ENCODE results near the gene TTC7B. TPM values are rescaled to one million over a fixed set of nuclear protein-coding genes. Genes with fewer than 3 reads are reported as not detected.
A peak's percentile ranks its signal among the peaks of the same experiment; 100 is the strongest.

The TTC7B gene
- total and polyA plus RNA-seq, 2 of the 13 experiments (the other 11 are each of a cell fraction or from before 2014, with no cell fraction given), result 1.3 to 3.2 TPM

DNA sequence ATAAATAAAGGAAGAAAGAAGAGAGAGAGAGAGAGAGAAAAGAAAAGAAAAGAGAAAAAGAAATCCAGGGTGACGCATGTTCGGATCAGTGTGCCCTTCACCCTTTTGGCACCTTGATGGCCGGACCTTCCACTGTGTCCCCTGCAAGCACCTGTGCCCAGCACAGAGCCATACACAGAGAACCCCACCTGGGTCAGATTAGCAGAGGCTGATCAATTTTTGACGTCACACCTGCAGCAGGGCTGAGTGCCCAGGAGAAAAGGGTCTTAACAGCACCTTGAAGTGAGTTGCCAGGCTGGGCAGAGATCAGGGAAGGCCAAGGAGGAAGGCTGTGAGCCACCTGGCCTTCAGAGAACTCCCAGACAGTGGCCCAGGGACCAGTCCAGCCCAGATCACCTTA lies 305.0 kb downstream of the TTC7B start (continued):
- TF ChIP-seq, protein P1, sequence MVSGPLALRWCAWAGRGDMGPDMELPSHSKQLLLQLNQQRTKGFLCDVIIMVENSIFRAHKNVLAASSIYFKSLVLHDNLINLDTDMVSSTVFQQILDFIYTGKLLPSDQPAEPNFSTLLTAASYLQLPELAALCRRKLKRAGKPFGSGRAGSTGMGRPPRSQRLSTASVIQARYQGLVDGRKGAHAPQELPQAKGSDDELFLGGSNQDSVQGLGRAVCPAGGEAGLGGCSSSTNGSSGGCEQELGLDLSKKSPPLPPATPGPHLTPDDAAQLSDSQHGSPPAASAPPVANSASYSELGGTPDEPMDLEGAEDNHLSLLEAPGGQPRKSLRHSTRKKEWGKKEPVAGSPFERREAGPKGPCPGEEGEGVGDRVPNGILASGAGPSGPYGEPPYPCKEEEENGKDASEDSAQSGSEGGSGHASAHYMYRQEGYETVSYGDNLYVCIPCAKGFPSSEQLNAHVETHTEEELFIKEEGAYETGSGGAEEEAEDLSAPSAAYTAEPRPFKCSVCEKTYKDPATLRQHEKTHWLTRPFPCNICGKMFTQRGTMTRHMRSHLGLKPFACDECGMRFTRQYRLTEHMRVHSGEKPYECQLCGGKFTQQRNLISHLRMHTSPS (CRISPR knock-in tag; IDR thresholded peaks at IDR 0.05; ENCODE audit: low read depth), result no peak
- no peak; the same call in 1 of the 2 replicates for TF ChIP-seq TAF1 (CRISPR knock-in tag; IDR thresholded peaks at IDR 0.05)

GRCh38 chr14:90510159-90510558 lies 306.1 kb downstream of the TTC7B start:
- CTCF ChIA-PET (ENCODE audit: low intra/inter-chr PET ratio, low total read pairs), result no interaction called here
- FAIRE-seq, result no peak
- Histone ChIP-seq H3K79me2 (ENCODE audit: insufficient read depth, low read length) (no peaks in the 10 kb centered on the region), H3K27me3 (ENCODE audit: control insufficient read depth in 1 of 2, insufficient read depth in 2 of 2, low read length in 2 of 2) (no peaks in the 10 kb centered on the region), H3K4me2 (ENCODE audit: low read depth, low read length) (no peak overlapping the region), H3K9ac (ENCODE audit: insufficient read depth, low read depth, low read length) (no peak overlapping the region), H2AFZ (ENCODE audit: low read length) (no peak overlapping the region), H4K20me1 (ENCODE audit: insufficient read depth, low read length) (no peaks in the 10 kb centered on the region), H3K36me3 (replicated peaks in 1 of 2; ENCODE audit: control insufficient read depth in 1 of 2, insufficient read depth in 2 of 2, low read length in 2 of 2) (no peaks in the 10 kb centered on the region), H3K9me3 (ENCODE audit: low read length) (no peaks in the 10 kb centered on the region), H3K4me1 (ENCODE audit: insufficient read depth, low read length) (peaks cover 70% of the 10 kb centered on the region), H3K27ac (ENCODE audit: extremely low read length, insufficient read depth, low read length) (no peak overlapping the region), H3K4me3 (replicated peaks in 1 of 3; ENCODE audit: insufficient read depth in 1 of 3, low read depth in 2 of 3, low read length in 3 of 3) (no peak overlapping the region)
- POLR2A ChIA-PET, result no interaction called here
- in situ Hi-C loops (cut with HindIII; ENCODE audit: extremely low pct_ligation_motif_present, low pct_unique_long_range_greater_than_20kb) (loop anchor here (10.0 kb wide), 1 partner anchor 205 kb away; no protein-coding TSS in a partner anchor), intact Hi-C loops (cut with micrococcal nuclease; ENCODE audit: unreplicated experiment) (no loop called here)
- WGBS (ENCODE audit: low lambda C conversion rate), result 68% methylated on average over 7 of the region's 9 CpGs
- BruUV-seq (replicated peaks), result no TSS peak
- ATAC-seq, result no peak
- no peak for DNase-seq (ENCODE audit: low spot score)
- TF ChIP-seq, protein P2, sequence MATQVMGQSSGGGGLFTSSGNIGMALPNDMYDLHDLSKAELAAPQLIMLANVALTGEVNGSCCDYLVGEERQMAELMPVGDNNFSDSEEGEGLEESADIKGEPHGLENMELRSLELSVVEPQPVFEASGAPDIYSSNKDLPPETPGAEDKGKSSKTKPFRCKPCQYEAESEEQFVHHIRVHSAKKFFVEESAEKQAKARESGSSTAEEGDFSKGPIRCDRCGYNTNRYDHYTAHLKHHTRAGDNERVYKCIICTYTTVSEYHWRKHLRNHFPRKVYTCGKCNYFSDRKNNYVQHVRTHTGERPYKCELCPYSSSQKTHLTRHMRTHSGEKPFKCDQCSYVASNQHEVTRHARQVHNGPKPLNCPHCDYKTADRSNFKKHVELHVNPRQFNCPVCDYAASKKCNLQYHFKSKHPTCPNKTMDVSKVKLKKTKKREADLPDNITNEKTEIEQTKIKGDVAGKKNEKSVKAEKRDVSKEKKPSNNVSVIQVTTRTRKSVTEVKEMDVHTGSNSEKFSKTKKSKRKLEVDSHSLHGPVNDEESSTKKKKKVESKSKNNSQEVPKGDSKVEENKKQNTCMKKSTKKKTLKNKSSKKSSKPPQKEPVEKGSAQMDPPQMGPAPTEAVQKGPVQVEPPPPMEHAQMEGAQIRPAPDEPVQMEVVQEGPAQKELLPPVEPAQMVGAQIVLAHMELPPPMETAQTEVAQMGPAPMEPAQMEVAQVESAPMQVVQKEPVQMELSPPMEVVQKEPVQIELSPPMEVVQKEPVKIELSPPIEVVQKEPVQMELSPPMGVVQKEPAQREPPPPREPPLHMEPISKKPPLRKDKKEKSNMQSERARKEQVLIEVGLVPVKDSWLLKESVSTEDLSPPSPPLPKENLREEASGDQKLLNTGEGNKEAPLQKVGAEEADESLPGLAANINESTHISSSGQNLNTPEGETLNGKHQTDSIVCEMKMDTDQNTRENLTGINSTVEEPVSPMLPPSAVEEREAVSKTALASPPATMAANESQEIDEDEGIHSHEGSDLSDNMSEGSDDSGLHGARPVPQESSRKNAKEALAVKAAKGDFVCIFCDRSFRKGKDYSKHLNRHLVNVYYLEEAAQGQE (IDR thresholded peaks at IDR 0.05; ENCODE audit: borderline replicate concordance in 1 of 2, low read depth in 1 of 2, low read length in 2 of 2), result no peak
- TF ChIP-seq BHLHE40 (IDR thresholded peaks at IDR 0.05; ENCODE audit: low read length), result 0 out of 2 replicates have a peak, but pooled peaks have one; percentile 46
